Loucy (cell line): ENCODE results near the gene SMAD3.

ENCODE experiments used
- H2AFZ ChIP-seq: fragments of 200-600 bp; sonication (generic); 2 replicates; pipeline ENCODE4 v1.6.0; 2016; ENCODE audit warnings: antibody characterized with exemption, mild to moderate bottlenecking, low read length, moderate library complexity
- H3F3A ChIP-seq: fragments of 200-600 bp; 2 replicates; pipeline ENCODE4 v1.6.0; 2016; ENCODE audit warnings: antibody characterized with exemption, low read depth, mild to moderate bottlenecking
- H3K27me3 ChIP-seq: fragments of 200-600 bp; sonication (generic); 2 replicates; pipeline ENCODE4 v1.6.1; 2014; ENCODE audit warnings: low read length, mild to moderate bottlenecking; ENCODE audit not compliant: insufficient read depth, poor library complexity, severe bottlenecking
- H3K36me3 ChIP-seq: fragments of 200-600 bp; sonication (generic); 2 replicates; pipeline ENCODE4 v1.6.1; 2016; ENCODE audit warnings: low read length; ENCODE audit not compliant: insufficient read depth
- H3K4me1 ChIP-seq: fragments of 200-600 bp; sonication (generic); 2 replicates; pipeline ENCODE4 v1.5.1; 2014; ENCODE audit warnings: low read length, mild to moderate bottlenecking; ENCODE audit not compliant: insufficient read depth, poor library complexity, severe bottlenecking
- H3K4me2 ChIP-seq: fragments of 200-600 bp; sonication (generic); 2 replicates; pipeline ENCODE4 v1.6.0; 2014; ENCODE audit warnings: antibody characterized with exemption, low read length, low read depth, mild to moderate bottlenecking; ENCODE audit not compliant: poor library complexity, severe bottlenecking
- H3K4me3 ChIP-seq: fragments of 200-600 bp; sonication (generic); 2 replicates; pipeline ENCODE4 v1.5.1; 2014; ENCODE audit warnings: low read length, mild to moderate bottlenecking, mixed read lengths; ENCODE audit not compliant: poor library complexity, severe bottlenecking
- H3K79me2 ChIP-seq: fragments of 200-600 bp; sonication (generic); 2 replicates; pipeline ENCODE4 v1.6.1; 2014; ENCODE audit warnings: low read length; ENCODE audit not compliant: insufficient read depth
- H3K9ac ChIP-seq: fragments of 200-600 bp; sonication (generic); 2 replicates; pipeline ENCODE4 v1.6.0; 2014; ENCODE audit warnings: mild to moderate bottlenecking, low read depth, low read length, moderate library complexity; ENCODE audit not compliant: poor library complexity, severe bottlenecking
- H3K9me2 ChIP-seq: fragments of 200-600 bp; sonication (generic); replicated peaks from 2 replicates; pipeline ENCODE4 v1.6.1; 2016; ENCODE audit warnings: low read depth, low read length, mixed read lengths
- H3K9me3 ChIP-seq: fragments of 200-600 bp; sonication (generic); 2 replicates; pipeline ENCODE4 v1.6.1; 2014; ENCODE audit warnings: mild to moderate bottlenecking, antibody characterized with exemption, low read length, low read depth; ENCODE audit not compliant: insufficient read depth
- H4K20me1 ChIP-seq: fragments of 200-600 bp; sonication (generic); 2 replicates; pipeline ENCODE4 v1.6.0; 2014; ENCODE audit warnings: antibody characterized with exemption, low read length, mild to moderate bottlenecking; ENCODE audit not compliant: insufficient read depth, poor library complexity, severe bottlenecking
- CTCF ChIP-seq: fragments of 200-600 bp; sonication (generic); conservative IDR thresholded peaks from 2 replicates; pipeline ENCODE4 v1.5.1; 2014; ENCODE audit warnings: mild to moderate bottlenecking, antibody characterized with exemption, low read length
- EZH2phosphoT487 ChIP-seq: fragments of 200-600 bp; IDR thresholded peaks from 2 replicates; pipeline ENCODE4 v1.6.1; 2018; ENCODE audit warnings: antibody characterized with exemption, mild to moderate bottlenecking, moderate library complexity, borderline replicate concordance

Gene SMAD3

GRCh38 chr15:67179411-67179995, 114.1 kb downstream of the SMAD3 start:
- peaks cover 59% of the 10 kb centered on the region; the same call in 1 of the 2 replicates for H3K36me3 ChIP-seq
- H3K79me2 ChIP-seq = no peaks in the 10 kb centered on the region
- H3K4me2 ChIP-seq = no peak overlapping the region
- H2AFZ ChIP-seq = no peak overlapping the region
- no peaks in the 10 kb centered on the region for H3K9me2 ChIP-seq
- H3K9me3 ChIP-seq = no peaks in the 10 kb centered on the region
- no peaks in the 10 kb centered on the region for H3K27me3 ChIP-seq
- no peaks in the 10 kb centered on the region for H3F3A ChIP-seq
- no peak overlapping the region for H3K4me3 ChIP-seq
- H3K9ac ChIP-seq = no peak overlapping the region
- H4K20me1 ChIP-seq = no peaks in the 10 kb centered on the region
- peaks cover 7% of the 10 kb centered on the region for H3K4me1 ChIP-seq
- TF ChIP-seq CTCF (no peak), EZH2phosphoT487 (no peak)

GRCh38 chr15:67180035-67180434, 114.6 kb downstream of the SMAD3 start:
- H3F3A ChIP-seq = no peaks in the 10 kb centered on the region
- no peaks in the 10 kb centered on the region for H3K79me2 ChIP-seq
- TF ChIP-seq EZH2phosphoT487 (no peak), CTCF (no peak)
- H3K9me3 ChIP-seq = no peaks in the 10 kb centered on the region
- H3K4me1 ChIP-seq = peaks cover 12% of the 10 kb centered on the region
- H3K4me2 ChIP-seq = no peak overlapping the region
- H3K27me3 ChIP-seq = no peaks in the 10 kb centered on the region
- no peak overlapping the region for H3K9ac ChIP-seq
- no peak overlapping the region for H3K4me3 ChIP-seq
- no peak overlapping the region for H2AFZ ChIP-seq
- H3K9me2 ChIP-seq = no peaks in the 10 kb centered on the region
- no peaks in the 10 kb centered on the region for H4K20me1 ChIP-seq
- peaks cover 58% of the 10 kb centered on the region; the same call in 1 of the 2 replicates for H3K36me3 ChIP-seq

GRCh38 chr15:67180514-67181191, 115.3 kb downstream of the SMAD3 start:
- Histone ChIP-seq H2AFZ (no peak overlapping the region), H3K4me3 (no peak overlapping the region), H3K4me2 (no peak overlapping the region), H3K9me3 (no peaks in the 10 kb centered on the region), H3K9ac (no peak overlapping the region), H3K9me2 (no peaks in the 10 kb centered on the region), H3K4me1 (peaks cover 19% of the 10 kb centered on the region), H3F3A (no peaks in the 10 kb centered on the region), H3K36me3 (peaks cover 55% of the 10 kb centered on the region; the same call in 1 of the 2 replicates), H3K27me3 (no peaks in the 10 kb centered on the region), H3K79me2 (no peaks in the 10 kb centered on the region), H4K20me1 (no peaks in the 10 kb centered on the region)
- TF ChIP-seq CTCF = peak; percentile 39
- no peak for TF ChIP-seq EZH2phosphoT487
